ENCODE results near the gene DUSP18. TPM values are rescaled to one million over a fixed set of nuclear protein-coding genes. Genes with fewer than 3 reads are reported as not detected.
A peak's percentile ranks its signal among the peaks of the same experiment; 100 is the strongest.

DUSP18 gene
- polyA plus RNA-seq, 1 of the 3 experiments (the other 2 are of a cell fraction): 11.7 TPM

DNA sequence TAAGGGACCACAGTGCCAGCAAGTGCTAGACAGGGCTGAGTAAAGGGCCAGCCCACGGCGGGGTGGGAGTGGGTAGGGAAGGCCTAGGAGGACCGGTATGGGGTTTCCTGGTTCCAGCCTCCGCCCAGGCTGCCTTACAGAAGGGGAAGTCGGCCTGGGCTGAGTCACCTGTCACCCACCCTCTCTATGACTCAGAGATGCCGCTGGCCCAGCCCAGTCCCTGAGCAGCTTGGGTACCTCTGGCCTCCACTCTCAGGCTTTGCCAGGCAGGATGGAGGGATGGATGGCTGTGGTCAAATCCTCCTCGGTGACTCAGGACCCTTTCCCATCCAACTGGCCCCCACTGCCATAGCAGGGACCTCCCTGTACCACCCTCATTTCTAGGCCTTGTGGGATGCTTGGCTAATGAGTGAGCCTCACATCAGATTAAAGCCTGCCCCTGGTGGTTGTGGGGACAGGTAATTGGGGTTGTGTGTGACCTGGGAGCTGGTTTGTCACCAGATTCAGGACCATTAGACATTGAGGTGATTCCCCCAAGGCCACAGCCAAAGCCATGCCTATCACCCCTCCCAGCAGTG is 18.2 kb downstream of the DUSP18 start (continued):
- TF ChIP-seq, protein P1, sequence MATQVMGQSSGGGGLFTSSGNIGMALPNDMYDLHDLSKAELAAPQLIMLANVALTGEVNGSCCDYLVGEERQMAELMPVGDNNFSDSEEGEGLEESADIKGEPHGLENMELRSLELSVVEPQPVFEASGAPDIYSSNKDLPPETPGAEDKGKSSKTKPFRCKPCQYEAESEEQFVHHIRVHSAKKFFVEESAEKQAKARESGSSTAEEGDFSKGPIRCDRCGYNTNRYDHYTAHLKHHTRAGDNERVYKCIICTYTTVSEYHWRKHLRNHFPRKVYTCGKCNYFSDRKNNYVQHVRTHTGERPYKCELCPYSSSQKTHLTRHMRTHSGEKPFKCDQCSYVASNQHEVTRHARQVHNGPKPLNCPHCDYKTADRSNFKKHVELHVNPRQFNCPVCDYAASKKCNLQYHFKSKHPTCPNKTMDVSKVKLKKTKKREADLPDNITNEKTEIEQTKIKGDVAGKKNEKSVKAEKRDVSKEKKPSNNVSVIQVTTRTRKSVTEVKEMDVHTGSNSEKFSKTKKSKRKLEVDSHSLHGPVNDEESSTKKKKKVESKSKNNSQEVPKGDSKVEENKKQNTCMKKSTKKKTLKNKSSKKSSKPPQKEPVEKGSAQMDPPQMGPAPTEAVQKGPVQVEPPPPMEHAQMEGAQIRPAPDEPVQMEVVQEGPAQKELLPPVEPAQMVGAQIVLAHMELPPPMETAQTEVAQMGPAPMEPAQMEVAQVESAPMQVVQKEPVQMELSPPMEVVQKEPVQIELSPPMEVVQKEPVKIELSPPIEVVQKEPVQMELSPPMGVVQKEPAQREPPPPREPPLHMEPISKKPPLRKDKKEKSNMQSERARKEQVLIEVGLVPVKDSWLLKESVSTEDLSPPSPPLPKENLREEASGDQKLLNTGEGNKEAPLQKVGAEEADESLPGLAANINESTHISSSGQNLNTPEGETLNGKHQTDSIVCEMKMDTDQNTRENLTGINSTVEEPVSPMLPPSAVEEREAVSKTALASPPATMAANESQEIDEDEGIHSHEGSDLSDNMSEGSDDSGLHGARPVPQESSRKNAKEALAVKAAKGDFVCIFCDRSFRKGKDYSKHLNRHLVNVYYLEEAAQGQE (IDR thresholded peaks at IDR 0.05; ENCODE audit: low read depth, low read length): no peak
- TF ChIP-seq RAD21 (IDR thresholded peaks at IDR 0.05; ENCODE audit: low read length): no peak
- TF ChIP-seq RCOR1 (IDR thresholded peaks at IDR 0.05; ENCODE audit: low read length): no peak
- TF ChIP-seq JUND (IDR thresholded peaks at IDR 0.05): peak; percentile 88
- TF ChIP-seq, protein P2, sequence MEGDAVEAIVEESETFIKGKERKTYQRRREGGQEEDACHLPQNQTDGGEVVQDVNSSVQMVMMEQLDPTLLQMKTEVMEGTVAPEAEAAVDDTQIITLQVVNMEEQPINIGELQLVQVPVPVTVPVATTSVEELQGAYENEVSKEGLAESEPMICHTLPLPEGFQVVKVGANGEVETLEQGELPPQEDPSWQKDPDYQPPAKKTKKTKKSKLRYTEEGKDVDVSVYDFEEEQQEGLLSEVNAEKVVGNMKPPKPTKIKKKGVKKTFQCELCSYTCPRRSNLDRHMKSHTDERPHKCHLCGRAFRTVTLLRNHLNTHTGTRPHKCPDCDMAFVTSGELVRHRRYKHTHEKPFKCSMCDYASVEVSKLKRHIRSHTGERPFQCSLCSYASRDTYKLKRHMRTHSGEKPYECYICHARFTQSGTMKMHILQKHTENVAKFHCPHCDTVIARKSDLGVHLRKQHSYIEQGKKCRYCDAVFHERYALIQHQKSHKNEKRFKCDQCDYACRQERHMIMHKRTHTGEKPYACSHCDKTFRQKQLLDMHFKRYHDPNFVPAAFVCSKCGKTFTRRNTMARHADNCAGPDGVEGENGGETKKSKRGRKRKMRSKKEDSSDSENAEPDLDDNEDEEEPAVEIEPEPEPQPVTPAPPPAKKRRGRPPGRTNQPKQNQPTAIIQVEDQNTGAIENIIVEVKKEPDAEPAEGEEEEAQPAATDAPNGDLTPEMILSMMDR (IDR thresholded peaks at IDR 0.05): peak; percentile 44
- TF ChIP-seq EP300 (IDR thresholded peaks at IDR 0.05; ENCODE audit: borderline replicate concordance in 1 of 2, low read depth in 1 of 2, low read length in 1 of 2): peak in 1 of 2 experiments; percentile 41; a peak in 1 of 4 replicates
- TF ChIP-seq, protein P3, sequence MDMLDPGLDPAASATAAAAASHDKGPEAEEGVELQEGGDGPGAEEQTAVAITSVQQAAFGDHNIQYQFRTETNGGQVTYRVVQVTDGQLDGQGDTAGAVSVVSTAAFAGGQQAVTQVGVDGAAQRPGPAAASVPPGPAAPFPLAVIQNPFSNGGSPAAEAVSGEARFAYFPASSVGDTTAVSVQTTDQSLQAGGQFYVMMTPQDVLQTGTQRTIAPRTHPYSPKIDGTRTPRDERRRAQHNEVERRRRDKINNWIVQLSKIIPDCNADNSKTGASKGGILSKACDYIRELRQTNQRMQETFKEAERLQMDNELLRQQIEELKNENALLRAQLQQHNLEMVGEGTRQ (IDR thresholded peaks at IDR 0.05; ENCODE audit: borderline replicate concordance, low read depth, low read length): no peak
- TF ChIP-seq FOXJ3 (CRISPR knock-in tag; IDR thresholded peaks at IDR 0.05): no peak
- TF ChIP-seq TEAD4 (IDR thresholded peaks at IDR 0.05; ENCODE audit: borderline replicate concordance, insufficient read depth): no peak
- peak; percentile 52 for TF ChIP-seq ELF1 (IDR thresholded peaks at IDR 0.05)
- TF ChIP-seq SMC3 (IDR thresholded peaks at IDR 0.05; ENCODE audit: low read depth, low read length): no peak
- no peak for TF ChIP-seq TAF1 (IDR thresholded peaks at IDR 0.05; ENCODE audit: borderline replicate concordance, low read depth, low read length)
- TF ChIP-seq NRF1 (IDR thresholded peaks at IDR 0.05; ENCODE audit: low read depth, low read length): no peak
- TF ChIP-seq SIN3A (IDR thresholded peaks at IDR 0.05; ENCODE audit: borderline replicate concordance, low read depth, low read length): no peak

DNA sequence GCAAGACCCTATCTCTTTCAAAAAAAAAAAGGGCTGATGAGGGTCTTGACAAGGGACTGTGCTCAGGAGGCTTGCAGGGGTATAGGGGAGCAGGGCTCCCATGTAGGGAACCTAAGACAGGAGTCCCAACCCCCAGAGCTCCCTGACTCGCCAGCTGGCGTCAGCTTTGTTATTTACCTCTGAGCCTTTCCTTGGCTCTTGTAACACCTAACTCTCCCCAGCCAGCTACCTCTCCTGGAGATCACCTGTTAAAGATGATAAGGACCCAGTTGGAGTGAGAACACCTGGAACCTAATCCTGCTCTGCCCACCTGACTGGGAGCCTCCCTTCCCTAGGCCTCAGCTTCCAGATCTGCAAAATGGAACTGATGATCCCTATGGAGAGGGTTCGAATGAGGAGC is 18.9 kb downstream of the DUSP18 start:
- CTCF ChIA-PET: interaction anchor here (1.3 to 1.9 kb wide), 2 partner anchors 14 to 15 kb away, joined by 4 to 6 read pairs; no protein-coding TSS in a partner anchor
- 100% methylated on average over 1 of the region's 3 CpGs for WGBS (ENCODE audit: low lambda C conversion rate)
- POLR2A ChIA-PET: no interaction called here
- H3K9me3 ChIP-seq: no peaks in the 10 kb centered on the region
- peak overlapping the region; percentile 54; the same call in 1 of the 2 replicates for H3K4me2 ChIP-seq
- no peaks in the 10 kb centered on the region for H3K36me3 ChIP-seq (replicated peaks in 1 of 2; ENCODE audit: control insufficient read depth in 1 of 2, insufficient read depth in 2 of 2, low read length in 1 of 2)
- H3K79me2 ChIP-seq (ENCODE audit: insufficient read depth): peaks cover 26% of the 10 kb centered on the region
- no peak overlapping the region for H2AFZ ChIP-seq (ENCODE audit: low read depth)
- H3F3A ChIP-seq (replicated peaks; ENCODE audit: insufficient read depth): peaks cover 17% of the 10 kb centered on the region
- H3K4me1 ChIP-seq (ENCODE audit: control insufficient read depth in 1 of 2, insufficient read depth in 2 of 2, low read depth in 1 of 2, low read length in 1 of 2): peaks cover 3 to 8% of the 10 kb centered on the region in 2 experiments; a peak in 2 of 4 replicates
- H3K9ac ChIP-seq: no peak overlapping the region
- no peaks in the 10 kb centered on the region for H3K27me3 ChIP-seq (ENCODE audit: insufficient read depth)
- peak overlapping the region in 1 of 2 experiments; percentile 78; a peak in 2 of 4 replicates for H3K27ac ChIP-seq (ENCODE audit: low read depth in 2 of 2, low read length in 1 of 2)
- H3K4me3 ChIP-seq (ENCODE audit: low read depth in 2 of 2, low read length in 1 of 2): no peak overlapping the region
- H4K20me1 ChIP-seq (ENCODE audit: insufficient read depth): no peaks in the 10 kb centered on the region
- H3K9me2 ChIP-seq: no peaks in the 10 kb centered on the region
- TF ChIP-seq, protein P4, sequence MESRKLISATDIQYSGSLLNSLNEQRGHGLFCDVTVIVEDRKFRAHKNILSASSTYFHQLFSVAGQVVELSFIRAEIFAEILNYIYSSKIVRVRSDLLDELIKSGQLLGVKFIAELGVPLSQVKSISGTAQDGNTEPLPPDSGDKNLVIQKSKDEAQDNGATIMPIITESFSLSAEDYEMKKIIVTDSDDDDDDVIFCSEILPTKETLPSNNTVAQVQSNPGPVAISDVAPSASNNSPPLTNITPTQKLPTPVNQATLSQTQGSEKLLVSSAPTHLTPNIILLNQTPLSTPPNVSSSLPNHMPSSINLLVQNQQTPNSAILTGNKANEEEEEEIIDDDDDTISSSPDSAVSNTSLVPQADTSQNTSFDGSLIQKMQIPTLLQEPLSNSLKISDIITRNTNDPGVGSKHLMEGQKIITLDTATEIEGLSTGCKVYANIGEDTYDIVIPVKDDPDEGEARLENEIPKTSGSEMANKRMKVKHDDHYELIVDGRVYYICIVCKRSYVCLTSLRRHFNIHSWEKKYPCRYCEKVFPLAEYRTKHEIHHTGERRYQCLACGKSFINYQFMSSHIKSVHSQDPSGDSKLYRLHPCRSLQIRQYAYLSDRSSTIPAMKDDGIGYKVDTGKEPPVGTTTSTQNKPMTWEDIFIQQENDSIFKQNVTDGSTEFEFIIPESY (IDR thresholded peaks at IDR 0.05; ENCODE audit: borderline replicate concordance, low read depth): no peak
- no peak for DNase-seq
